Fibroblast of lung (primary cell): ENCODE data around the gene CHCHD6.

ENCODE experiments used
- CTCF ChIP-seq, 2 donors: IDR thresholded peaks in 1 of 2; conservative IDR thresholded peaks in 1 of 2; 1 replicate in 1 of 2; 2 replicates in 1 of 2; pipeline ENCODE4 v1.5.1; 2011 to 2012; ENCODE audit warnings: low read length in 2 of 2, control low read depth in 1 of 2, inconsistent platforms in 1 of 2, low read depth in 1 of 2, mild to moderate bottlenecking in 1 of 2
- EZH2 ChIP-seq: IDR thresholded peaks from 2 replicates; pipeline ENCODE4 v1.5.1; 2012; ENCODE audit warnings: low read length, control low read depth, mild to moderate bottlenecking; ENCODE audit errors: missing control alignments

DNA sequence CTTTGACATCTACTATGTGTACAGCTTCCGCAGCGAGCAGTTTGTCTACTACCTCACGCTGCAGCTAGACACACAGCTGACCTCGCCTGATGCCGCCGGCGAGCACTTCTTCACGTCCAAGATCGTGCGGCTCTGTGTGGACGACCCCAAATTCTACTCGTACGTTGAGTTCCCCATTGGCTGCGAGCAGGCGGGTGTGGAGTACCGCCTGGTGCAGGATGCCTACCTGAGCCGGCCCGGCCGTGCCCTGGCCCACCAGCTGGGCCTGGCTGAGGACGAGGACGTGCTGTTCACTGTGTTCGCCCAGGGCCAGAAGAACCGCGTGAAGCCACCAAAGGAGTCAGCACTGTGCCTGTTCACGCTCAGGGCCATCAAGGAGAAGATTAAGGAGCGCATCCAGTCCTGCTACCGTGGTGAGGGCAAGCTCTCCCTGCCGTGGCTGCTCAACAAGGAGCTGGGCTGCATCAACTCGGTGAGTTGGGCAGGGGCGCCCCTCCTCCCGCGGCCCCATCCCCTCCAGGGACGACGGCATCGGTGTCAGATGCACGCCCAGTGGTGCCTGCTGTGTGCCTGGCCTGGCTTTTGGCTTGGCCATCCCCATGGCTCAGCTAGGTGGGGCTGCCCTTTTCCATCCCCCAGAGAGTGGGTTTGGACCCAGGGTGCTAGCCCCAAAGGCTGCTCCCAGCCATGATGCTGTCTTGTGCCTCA lies 285.4 kb downstream of the CHCHD6 start:
- TF ChIP-seq EZH2 (no peak), CTCF (conservative IDR thresholded peaks at IDR 0.05 in 1 of 2, IDR thresholded peaks at IDR 0.05 in 1 of 2; ENCODE audit: low read depth in 1 of 2, low read length in 2 of 2) (no peak)
